Activated T-cell treated with anti-CD3 and anti-CD28 coated beads for 4 hours (primary cell): Measurements from ENCODE around the gene CDH4.

Experiments
- DNase-seq: peaks from one replicate; pipeline ENCODE4 v3.0.0-alpha.2; 2020

CDH4 gene

GRCh38 chr20:61499859-61500554 is 247.9 kb downstream of the CDH4 start:
- no peak for DNase-seq

DNA sequence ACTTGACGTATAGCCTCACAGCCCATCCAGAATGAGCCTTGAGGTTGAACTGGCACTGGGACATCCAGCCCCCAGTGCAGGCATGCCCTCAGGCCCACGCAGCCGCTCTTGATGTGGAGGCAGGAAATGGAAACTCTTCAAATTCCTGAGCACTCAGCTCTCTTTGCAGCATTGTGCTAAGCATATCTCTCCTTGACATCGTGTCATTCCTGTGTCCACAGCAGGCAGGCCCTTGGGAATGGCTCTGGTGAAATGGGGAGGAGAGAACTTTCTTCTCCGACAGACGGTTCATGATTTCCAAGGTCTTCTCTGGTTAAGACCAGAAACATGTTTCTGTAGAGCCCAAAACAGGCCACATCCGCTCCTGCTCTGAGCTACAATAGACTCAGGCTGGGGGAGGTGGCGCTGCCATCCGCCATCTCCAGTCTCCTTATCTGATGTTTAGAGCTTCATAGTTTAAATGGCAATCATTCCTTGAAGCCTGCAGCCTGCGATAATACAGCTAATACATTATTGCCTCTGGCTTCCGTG is 248.8 kb downstream of the CDH4 start:
- DNase-seq, result no peak

- DNase-seq, result no peak
Measured at GRCh38 chr20:61502433-61502832, 250.4 kb downstream of the CDH4 start.

GRCh38 chr20:61503106-61503505 is 251.0 kb downstream of the CDH4 start:
- no peak for DNase-seq

- DNase-seq, result no peak
Measured at GRCh38 chr20:61505508-61505907, 253.4 kb downstream of the CDH4 start.

- DNase-seq, result no peak
Measured at GRCh38 chr20:61507778-61508177, 255.7 kb downstream of the CDH4 start.

DNA sequence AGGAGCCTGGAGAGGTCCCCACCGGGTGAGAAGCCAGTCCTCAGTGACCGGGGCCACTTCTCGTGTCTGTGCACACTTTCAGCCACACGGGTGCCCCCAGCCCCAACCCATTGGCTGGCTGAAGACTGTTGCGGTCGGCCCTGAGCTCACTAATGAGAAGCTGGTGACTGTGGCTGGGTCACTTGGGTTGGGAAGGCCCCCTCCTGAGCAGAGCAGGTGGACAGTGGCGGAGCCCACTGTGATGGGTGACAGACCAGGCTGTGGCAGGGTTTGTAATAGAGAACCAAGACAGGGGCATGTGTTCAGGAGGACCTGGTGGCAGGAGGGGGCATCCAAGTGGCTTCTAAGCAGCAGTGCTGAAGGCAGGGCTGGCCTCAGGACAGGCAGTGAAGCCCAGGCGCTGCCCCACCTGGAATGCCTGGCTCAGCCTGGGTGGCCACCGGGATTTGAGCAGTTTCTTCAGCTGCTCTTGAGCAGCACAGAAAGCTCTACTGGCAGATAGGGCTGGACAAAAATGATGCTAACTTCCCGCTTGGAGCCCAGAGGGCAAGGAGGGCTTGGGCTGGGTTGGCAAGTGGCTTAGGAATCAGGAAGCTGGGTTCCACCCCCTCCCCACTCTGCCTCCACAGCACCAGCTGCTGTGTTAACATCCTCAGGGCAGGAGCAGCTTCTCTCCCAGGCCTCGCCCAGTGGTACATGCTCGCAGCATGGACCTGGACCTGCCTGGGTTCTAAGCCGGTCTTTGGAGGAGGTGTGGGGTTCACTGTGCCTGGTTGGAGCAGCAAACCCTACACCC is 256.4 kb downstream of the CDH4 start:
- no peak for DNase-seq

DNA sequence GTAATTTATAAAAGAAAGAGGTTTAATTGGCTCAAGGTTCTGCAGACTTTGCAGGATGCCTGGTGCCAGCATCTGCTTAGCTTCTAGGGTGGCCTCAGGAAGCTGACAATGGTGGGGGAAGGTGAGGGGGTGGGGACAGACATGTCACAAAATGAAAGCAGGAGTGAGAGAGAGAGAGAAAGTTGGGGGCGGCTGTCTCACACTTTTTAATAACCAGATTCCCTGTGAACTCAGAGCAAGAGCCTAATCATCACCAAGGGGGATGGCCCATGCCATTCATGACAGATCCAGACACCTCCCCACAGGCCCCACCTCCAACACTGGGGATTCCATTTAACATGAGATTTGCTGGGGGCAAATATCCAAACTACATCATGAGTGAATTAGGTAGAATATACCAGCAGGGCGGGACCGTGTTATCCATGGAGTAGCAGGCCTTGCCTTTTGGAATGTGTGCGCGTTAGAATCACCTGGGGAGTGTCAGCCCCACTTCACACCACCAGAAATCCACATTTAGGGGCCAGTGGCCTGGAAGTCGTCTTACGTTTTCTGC is 258.8 kb downstream of the CDH4 start:
- no peak for DNase-seq

DNA sequence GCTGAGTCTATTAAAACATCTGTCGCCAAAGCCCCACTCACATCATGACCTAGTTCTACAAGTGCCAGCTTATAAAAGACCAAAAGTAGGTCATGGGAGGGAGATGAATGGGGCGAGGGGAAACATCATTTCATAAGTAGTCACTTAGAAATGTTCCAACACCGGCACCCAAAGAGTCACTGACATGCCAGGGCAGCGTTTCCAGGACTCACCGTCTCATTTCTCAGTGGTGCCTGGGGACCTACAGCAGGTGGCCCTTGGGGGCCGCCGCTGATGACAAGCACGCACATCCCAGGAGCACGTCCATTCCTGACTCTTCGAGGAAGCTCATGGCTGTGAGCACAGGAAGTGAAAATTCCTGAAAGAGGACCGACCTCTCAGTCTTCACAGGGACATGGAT is 260.4 kb downstream of the CDH4 start:
- no peak for DNase-seq

- DNase-seq, result no peak
Measured at GRCh38 chr20:61513124-61514017, 261.3 kb downstream of the CDH4 start.

DNA sequence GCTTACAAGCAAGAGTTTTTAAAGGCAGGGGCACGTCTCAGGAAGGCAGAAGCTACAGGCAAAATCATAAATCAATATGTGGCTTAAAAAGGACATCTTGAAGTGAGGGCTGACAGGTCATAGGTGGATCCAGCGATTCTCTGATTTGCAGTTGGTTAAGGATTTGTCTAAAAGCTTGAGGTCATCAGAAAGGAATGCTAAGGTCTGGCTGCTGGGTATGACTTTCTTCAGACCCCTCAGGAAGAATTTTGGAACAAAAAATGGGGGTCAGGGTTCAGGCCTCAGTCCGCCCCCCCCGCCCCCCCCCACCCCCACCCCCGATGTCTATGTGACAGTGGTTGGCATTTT is 261.9 kb downstream of the CDH4 start:
- DNase-seq, result no peak

GRCh38 chr20:61514396-61514795 is 262.3 kb downstream of the CDH4 start:
- no peak for DNase-seq

- no peak for DNase-seq
Measured at GRCh38 chr20:61514805-61515505, 262.9 kb downstream of the CDH4 start.

GRCh38 chr20:61515922-61516321 is 263.9 kb downstream of the CDH4 start:
- no peak for DNase-seq

GRCh38 chr20:61516346-61517208 is 264.5 kb downstream of the CDH4 start:
- DNase-seq, result no peak

DNA sequence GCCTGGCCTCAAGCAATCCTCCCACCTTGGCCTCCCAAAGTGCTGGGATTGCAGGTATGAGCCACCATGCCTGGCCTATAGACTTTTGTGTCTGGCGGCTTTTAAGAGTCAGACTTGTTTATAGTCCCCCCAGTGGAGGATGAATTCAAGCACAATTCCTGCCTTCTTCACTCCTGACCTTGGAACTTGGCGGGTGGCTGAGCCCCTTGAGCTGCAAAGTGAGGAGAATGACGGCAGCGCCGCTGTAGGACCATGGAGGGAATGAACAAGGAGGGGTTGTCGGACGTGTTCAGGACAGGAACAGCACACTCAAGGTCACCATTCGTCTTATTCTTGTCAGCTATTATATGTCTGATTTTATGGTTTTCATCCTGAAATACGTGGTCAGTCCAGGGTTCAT is 265.4 kb downstream of the CDH4 start:
- DNase-seq, result no peak

DNA sequence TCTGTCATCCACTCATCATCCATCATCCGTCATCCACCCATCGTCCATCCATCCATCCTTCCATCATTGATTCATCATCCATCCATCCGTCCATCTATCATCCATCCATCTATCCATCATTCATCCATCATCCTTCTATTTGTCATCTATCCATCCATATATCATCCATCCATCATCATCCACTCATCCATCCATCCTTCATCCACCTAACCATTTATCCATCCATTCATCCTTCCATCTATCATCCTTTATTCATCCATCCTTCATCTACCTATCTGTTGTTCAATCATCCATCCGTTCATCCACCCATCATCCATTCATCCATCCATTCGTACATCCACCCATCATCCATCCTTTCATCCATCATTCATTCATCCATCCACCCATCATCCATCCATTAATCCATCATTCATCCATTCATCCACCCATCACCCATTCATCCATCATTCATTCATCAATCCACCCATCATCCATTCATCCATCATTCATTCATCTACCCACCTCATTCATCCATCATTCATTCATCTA is 266.4 kb downstream of the CDH4 start:
- no peak for DNase-seq

DNA sequence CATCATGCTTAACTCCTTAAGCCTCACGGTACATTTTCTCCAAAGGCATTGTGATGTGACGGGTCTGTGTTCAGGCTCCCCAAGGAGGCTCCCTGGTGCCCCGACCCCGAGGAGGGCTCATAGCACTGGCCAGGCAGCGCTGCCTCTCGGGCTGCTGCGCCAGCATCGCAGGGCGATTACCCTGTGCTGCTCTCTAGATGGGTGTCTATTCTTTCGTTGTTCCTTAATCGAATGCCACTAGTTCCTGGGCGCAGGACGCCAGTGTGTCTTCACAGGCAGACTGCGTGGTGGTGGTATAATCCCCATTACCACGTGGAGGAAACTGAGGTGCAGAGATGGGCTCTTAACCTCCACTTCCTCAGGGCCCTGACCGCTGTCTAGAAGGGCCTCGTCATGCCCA is 267.4 kb downstream of the CDH4 start:
- no peak for DNase-seq

- no peak for DNase-seq
Measured at GRCh38 chr20:61520076-61520892, 268.2 kb downstream of the CDH4 start.

DNA sequence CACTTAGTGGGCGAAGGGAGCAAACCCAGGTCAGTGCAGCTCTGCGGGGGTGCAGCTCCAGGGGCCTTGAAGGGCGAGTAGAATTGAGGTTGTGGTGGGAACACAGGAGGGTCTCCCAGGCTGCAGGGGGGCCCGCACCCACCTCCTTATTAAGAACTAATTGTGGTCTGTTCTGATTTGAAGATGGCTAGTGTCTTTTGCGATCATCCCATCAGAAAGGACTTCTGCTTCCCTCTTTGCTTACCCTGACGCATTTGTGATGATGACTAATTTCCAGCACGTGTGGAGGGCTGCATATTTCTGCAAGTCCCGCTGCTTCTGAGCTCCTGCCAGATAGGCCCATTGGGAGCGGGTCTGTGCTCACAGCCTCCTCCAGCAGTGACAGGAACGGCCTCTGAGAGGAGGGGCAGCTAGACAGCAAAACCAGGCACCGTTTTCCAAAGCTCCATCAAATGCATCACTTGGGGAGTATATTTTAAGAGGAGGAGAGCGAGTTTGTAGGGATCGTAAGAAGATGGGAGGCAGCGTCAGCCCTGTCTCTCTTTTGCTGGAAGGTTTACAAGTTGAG is 268.9 kb downstream of the CDH4 start:
- DNase-seq, result no peak
